Calu3 (cell line): ENCODE data around the gene ECEL1. TPM values are rescaled to one million over a fixed set of nuclear protein-coding genes. Genes with fewer than 3 reads are reported as not detected.

Experiments used
- BruUV-seq: library from RNA; stranded (reverse); fragments of 400-500 nt; replicated peaks from 2 replicates; lab custom pipeline; 2021; lab: Mats Ljungman, UMichigan
- CTCF ChIA-PET: fragments of 300-600 bp; sonication (Branson Sonifier 250); formaldehyde crosslinking; loops from one replicate; lab custom pipeline; 2022; ENCODE audit warnings: antibody characterized with exemption; lab: Charles Lee
- DNase-seq: peaks from one replicate; pipeline ENCODE4 v3.0.0; 2022
- H3K27ac Mint-ChIP-seq: one replicate; pipeline ENCODE4 v1.8.0; 2022; ENCODE audit warnings: mixed read lengths; ENCODE audit not compliant: unreplicated experiment
- H3K27me3 Mint-ChIP-seq: one replicate; pipeline ENCODE4 v1.8.0; 2022; ENCODE audit warnings: mixed read lengths; ENCODE audit not compliant: unreplicated experiment
- H3K36me3 Mint-ChIP-seq: one replicate; pipeline ENCODE4 v1.8.0; 2022; ENCODE audit warnings: mild to moderate bottlenecking, moderate library complexity, mixed read lengths; ENCODE audit not compliant: insufficient read depth, unreplicated experiment
- H3K4me1 Mint-ChIP-seq: one replicate; pipeline ENCODE4 v1.8.0; 2022; ENCODE audit warnings: mild to moderate bottlenecking, low read depth, mixed read lengths; ENCODE audit not compliant: unreplicated experiment
- H3K4me3 Mint-ChIP-seq: one replicate; pipeline ENCODE4 v1.8.0; 2022; ENCODE audit warnings: mild to moderate bottlenecking, low read depth, moderate library complexity, mixed read lengths; ENCODE audit not compliant: unreplicated experiment
- H3K9me3 Mint-ChIP-seq: one replicate; pipeline ENCODE4 v1.8.0; 2022; ENCODE audit warnings: low read depth, mixed read lengths; ENCODE audit not compliant: unreplicated experiment
- intact Hi-C: fragments of 100-400 bp; cut with micrococcal nuclease; formaldehyde crosslinking; loops from one replicate; pipeline ENCODE4 v1.10.0; 2022; ENCODE audit not compliant: unreplicated experiment
- total RNA-seq: library from RNA; stranded (reverse); gene quantifications from 2 replicates; pipeline ENCODE4 v1.2.3, GENCODE V29; 2022
- TF ChIP-seq, protein P1 (sequence below): fragments of 200-600 bp; IDR thresholded peaks from one replicate; pipeline ENCODE4 v1.8.0; 2022; ENCODE audit warnings: antibody characterized with exemption; ENCODE audit not compliant: unreplicated experiment

ECEL1 gene
- total RNA-seq, 1 experiment from 2014 or later, result not detected

DNA sequence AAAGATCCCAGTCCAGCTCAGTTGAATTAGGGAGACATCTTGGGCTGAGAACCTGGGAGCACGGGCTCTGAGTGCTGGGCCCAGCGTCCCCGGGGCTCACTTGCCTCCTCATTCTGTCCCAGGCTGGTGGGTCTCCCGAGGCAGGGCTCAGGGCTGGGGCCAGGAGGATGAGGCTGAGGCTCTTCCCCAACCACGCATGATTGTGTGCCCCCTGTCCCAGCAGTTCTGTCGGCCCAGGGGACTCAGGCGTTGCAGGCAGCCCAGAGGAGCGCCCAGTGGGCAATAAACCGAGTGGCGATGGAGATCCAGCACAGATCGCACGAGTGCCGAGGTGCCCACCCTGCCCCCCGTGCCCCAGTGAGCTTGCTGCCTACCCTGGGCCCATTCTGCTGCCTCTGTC, 33.5 kb upstream of the ECEL1 start:
- H3K4me1 Mint-ChIP-seq, result no peaks in the 10 kb centered on the region
- BruUV-seq, result no TSS peak
- H3K27ac Mint-ChIP-seq, result no peak overlapping the region
- intact Hi-C loops, result loop anchor here (5.0 kb wide), 2 partner anchors 69 to 614 kb away; no protein-coding TSS in a partner anchor
- H3K27me3 Mint-ChIP-seq, result peaks cover 90% of the 10 kb centered on the region
- H3K4me3 Mint-ChIP-seq, result no peak overlapping the region
- peaks cover 5% of the 10 kb centered on the region for H3K36me3 Mint-ChIP-seq
- H3K9me3 Mint-ChIP-seq, result no peaks in the 10 kb centered on the region
- CTCF ChIA-PET, result interaction anchor here (0.6 kb wide), 1 partner anchor 603 kb away, joined by 5 read pairs; no protein-coding TSS in a partner anchor
- DNase-seq, result no peak
- TF ChIP-seq, protein P1, sequence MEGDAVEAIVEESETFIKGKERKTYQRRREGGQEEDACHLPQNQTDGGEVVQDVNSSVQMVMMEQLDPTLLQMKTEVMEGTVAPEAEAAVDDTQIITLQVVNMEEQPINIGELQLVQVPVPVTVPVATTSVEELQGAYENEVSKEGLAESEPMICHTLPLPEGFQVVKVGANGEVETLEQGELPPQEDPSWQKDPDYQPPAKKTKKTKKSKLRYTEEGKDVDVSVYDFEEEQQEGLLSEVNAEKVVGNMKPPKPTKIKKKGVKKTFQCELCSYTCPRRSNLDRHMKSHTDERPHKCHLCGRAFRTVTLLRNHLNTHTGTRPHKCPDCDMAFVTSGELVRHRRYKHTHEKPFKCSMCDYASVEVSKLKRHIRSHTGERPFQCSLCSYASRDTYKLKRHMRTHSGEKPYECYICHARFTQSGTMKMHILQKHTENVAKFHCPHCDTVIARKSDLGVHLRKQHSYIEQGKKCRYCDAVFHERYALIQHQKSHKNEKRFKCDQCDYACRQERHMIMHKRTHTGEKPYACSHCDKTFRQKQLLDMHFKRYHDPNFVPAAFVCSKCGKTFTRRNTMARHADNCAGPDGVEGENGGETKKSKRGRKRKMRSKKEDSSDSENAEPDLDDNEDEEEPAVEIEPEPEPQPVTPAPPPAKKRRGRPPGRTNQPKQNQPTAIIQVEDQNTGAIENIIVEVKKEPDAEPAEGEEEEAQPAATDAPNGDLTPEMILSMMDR, result no peak

DNA sequence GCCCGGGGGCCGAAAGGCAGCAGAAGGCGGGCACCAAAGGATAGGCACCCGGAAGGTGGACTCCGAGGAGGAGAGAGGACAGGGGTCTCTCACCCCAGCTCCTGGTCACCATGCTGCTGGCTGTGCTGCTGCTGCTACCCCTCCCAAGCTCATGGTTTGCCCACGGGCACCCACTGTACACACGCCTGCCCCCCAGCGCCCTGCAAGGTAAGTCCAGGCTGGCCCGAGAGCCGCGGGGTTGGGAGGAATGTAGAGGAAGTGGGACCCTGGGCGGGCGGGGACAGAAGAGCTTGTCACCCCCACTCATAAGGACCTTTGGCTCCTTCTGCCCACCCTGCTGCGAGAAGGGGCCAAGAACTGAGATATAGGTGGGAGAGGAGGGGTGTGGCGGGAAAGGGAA, 32.9 kb upstream of the ECEL1 start:
- CTCF ChIA-PET, result interaction anchor here (0.6 kb wide), 1 partner anchor 603 kb away, joined by 5 read pairs; no protein-coding TSS in a partner anchor

DNA sequence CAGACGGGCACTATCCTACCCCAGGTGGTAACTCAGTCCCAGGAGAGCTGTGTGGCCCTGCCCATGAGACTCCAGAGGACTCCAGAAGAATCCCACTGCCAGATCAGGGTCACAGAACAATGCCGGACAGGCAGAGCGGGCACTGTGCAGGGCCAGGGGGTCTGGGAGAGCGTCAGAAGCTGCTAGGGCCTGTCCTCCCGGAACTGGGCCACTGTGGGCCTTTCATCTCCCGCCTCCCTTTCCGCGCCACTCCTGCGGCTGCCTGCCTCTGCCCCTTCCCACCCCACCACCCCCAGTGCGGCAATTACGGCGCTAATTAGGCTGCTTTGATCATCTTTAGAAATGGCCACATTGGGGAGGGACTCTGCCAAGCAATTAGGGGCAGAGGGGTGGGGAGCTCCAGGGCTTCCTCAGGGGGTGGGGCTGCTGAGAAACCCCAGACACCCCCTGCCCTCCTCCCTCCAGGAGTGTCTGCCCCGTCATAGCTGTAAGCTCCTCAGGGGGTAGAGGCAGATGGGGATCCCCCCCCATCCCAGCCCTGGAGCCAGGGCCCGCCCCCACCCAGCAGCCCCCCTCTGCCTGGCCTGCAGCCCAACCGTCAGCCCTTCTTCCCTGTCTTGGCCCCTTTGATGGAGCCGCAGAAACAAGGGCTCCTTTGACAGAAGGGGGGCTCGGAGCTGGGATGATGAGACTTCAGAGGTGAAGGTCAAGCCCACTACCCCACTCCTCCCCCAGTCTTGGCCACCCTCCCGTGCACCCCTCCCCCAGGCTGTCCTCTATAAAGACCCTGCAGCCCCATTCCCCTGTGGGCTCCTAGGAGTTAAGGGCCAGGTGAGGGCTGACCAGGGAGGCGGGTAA, 32.2 kb upstream of the ECEL1 start, which contains the start of gene PRSS56:
Gene PRSS56 (plus strand): TSS at position 808 of the 858 bp plus-strand sequence. CDS start 211 bp downstream, outside the sequence.
- DNase-seq, result no peak
- BruUV-seq, result no TSS peak
- no peaks in the 10 kb centered on the region for H3K9me3 Mint-ChIP-seq
- H3K36me3 Mint-ChIP-seq, result peaks cover 5% of the 10 kb centered on the region
- H3K4me1 Mint-ChIP-seq, result no peaks in the 10 kb centered on the region
- CTCF ChIA-PET, result interaction anchor here (0.5 kb wide), 1 partner anchor 431 kb away, joined by 6 read pairs; no protein-coding TSS in a partner anchor
- TF ChIP-seq, protein P1, result no peak
- no peak within 1 kb of the TSS for H3K4me3 Mint-ChIP-seq
- H3K27me3 Mint-ChIP-seq, result peaks cover 92% of the 10 kb centered on the region
- intact Hi-C loops, result loop anchor here (5.0 kb wide), 2 partner anchors 68 to 613 kb away; no protein-coding TSS in a partner anchor
- H3K27ac Mint-ChIP-seq, result no peak within 1 kb of the TSS

More for the DNA sequence above, 32.9 kb upstream of the ECEL1 start:
- intact Hi-C loops, result loop anchor here (5.0 kb wide), 2 partner anchors 68 to 613 kb away; no protein-coding TSS in a partner anchor
- H3K36me3 Mint-ChIP-seq, result peaks cover 5% of the 10 kb centered on the region
- no peak for DNase-seq
- TF ChIP-seq, protein P1, result no peak
- no peak overlapping the region for H3K4me3 Mint-ChIP-seq
- peaks cover 87% of the 10 kb centered on the region for H3K27me3 Mint-ChIP-seq
- BruUV-seq, result no TSS peak
- H3K4me1 Mint-ChIP-seq, result no peaks in the 10 kb centered on the region
- no peaks in the 10 kb centered on the region for H3K9me3 Mint-ChIP-seq
- no peak overlapping the region for H3K27ac Mint-ChIP-seq

DNA sequence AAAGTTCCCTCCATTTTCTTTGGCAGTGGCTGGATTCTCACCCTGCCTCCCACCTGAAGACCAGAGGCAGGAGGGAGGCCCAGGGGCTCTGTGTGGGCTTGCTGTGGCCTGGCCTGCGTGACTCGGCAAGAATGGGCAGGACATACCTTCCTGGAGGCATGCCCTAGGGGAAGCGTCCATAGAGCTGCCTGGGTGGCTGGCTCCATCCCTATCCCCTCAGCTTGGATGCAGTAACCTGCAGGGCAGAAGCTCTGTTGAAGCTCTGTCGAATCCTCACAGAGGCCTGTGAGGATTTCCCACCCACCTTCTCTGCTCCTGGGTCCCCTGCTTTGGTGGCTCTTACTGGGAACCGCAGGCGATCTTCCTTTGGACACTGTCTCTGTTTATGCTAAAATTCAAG, 31.2 kb upstream of the ECEL1 start:
- Mint-ChIP-seq H3K4me1 (no peaks in the 10 kb centered on the region), H3K9me3 (no peaks in the 10 kb centered on the region), H3K36me3 (peaks cover 5% of the 10 kb centered on the region), H3K4me3 (no peak overlapping the region), H3K27ac (no peak overlapping the region), H3K27me3 (peaks cover 92% of the 10 kb centered on the region)
- BruUV-seq, result no TSS peak
- no peak for DNase-seq
- intact Hi-C loops, result no loop called here
- CTCF ChIA-PET, result interaction anchor here (0.5 kb wide), 1 partner anchor 430 kb away, joined by 6 read pairs; no protein-coding TSS in a partner anchor
- TF ChIP-seq, protein P1, result no peak
